ENCODE measurements around the gene XG.
"Not testable (repeated sequence)": the region's sequence is repeated elsewhere in the genome, so short reads cannot be mapped to it uniquely, and the experiment has no call there.

XG gene

GRCh38 chrX:2780472-2781225, 28.8 kb downstream of the XG start:
- not testable (repeated sequence) for DNase-seq (ENCODE audit: low read depth)

DNA sequence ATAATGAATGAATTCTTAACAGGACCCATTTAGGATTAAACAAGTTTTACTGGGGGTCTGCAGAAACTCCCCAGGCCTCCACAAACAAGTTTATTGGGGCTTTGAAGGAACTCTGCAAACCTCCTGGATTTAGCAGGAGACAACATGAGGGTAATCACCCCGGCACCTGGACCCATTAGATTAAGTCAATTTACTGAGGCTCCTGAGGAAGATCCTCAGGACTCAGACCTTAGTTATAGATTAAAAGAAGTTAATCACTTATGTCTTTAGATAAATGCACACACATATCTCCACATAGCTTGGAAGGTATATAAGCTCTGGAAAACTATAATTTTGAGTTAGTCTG, 29.4 kb downstream of the XG start:
- no peak for DNase-seq (ENCODE audit: low read depth)

- DNase-seq (ENCODE audit: low read depth), result no peak
These were observed 29.9 kb downstream of the XG start for GRCh38 chrX:2781698-2782097.

GRCh38 chrX:2782171-2782570, 30.3 kb downstream of the XG start:
- DNase-seq (ENCODE audit: low read depth), result no peak

DNA sequence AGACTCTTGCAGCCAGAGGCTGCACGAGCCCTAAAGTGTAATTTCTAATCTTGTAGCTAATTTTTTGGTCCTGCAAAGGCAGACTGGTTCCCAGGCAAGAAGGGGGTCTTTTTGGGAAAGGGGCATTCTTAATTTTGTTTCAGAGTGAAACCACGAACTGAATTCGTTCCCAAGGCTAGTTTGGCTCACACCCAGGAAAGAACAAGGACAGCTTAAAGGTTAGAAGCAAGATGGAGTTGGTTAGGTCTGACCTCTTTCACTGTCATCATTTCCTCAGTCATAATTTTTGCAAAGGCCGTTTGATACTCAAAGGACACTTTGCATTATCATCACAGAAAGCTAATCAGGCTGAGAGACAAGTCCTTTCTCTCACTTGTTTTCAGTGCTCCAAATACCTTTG, 30.9 kb downstream of the XG start:
- no peak for DNase-seq (ENCODE audit: low read depth)

DNA sequence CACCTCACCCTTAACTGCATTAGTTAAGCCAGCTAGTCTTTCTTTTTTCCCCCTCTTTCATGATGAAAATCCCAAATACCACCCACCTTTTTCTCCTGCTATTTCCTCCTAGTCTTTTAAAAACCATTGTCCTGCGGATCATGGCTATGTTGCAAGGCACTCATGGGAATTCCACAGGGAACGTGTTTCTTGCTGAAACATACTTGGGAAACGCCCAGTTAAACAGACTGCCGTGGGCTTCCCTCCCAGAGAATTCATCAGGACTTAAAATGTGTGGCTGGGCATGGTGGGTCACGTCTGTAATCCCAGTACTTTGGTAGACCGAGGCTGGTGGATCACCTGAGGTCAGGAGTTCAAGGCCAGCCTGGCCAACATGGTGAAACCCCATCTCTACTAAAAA, 32.2 kb downstream of the XG start:
- DNase-seq (ENCODE audit: low read depth), result no peak

DNA sequence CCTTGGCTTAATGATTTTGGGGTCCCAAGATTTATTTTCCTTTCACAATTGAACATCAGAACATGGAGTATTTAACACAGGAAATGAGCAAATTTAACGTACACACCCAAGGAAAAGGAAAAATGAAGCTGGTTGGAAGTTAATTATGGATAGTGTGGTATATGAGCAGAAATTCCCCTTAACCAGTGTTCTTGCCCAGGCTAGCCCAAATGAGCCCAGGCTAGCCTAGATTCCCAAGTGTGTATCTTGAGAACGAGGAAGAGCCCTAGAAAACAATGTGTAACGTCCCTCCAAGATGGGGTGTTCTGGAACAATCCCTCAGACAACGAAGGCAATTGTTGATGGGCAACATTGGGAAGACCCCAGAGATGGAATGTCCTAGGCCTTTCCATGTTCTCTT, 33.7 kb downstream of the XG start:
- no peak for DNase-seq (ENCODE audit: low read depth)

GRCh38 chrX:2788980-2789379, 37.1 kb downstream of the XG start:
- DNase-seq (ENCODE audit: low read depth), result no peak

GRCh38 chrX:2789569-2789968, 37.7 kb downstream of the XG start:
- no peak for DNase-seq (ENCODE audit: low read depth)

DNA sequence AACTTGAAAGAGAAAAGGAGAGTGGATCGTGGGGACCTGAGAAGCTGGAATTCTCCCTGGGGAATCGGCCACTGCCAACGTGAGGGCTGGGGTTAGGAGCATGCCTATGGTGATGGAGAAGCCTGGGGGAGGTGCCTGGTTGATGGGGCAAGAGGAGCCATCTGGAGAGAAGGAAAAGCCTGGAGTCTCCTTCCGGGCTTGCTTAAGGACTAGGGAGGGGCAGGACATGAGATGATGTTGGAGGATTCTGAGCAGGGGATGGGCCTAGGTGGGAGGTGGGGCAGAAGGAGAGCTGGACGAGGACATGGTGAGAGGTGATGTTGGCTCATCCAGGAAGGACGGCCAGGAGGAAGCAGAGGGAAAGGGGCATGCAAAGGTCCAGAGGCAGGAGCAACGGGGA, 41.9 kb downstream of the XG start:
- no peak for DNase-seq (ENCODE audit: low read depth)

DNA sequence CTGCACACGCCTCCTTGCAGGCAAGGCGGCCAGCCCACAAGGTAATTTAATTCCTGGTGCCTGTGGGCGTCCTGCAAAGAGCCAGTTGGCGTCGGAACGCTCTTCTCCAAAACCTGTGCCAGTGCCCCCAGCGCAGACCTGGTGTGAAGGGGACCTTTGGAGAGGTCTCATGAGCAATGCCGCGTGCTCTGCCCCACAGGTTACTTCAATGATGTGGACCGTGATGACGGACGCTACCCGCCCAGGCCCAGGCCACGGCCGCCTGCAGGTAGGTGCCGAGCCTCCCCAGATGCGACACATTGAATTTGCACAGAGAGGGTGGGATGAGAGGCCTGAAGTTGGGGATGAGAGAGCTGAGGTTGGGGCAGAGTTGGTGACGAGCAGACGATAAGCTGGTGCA, 42.5 kb downstream of the XG start:
- DNase-seq (ENCODE audit: low read depth), result no peak

DNA sequence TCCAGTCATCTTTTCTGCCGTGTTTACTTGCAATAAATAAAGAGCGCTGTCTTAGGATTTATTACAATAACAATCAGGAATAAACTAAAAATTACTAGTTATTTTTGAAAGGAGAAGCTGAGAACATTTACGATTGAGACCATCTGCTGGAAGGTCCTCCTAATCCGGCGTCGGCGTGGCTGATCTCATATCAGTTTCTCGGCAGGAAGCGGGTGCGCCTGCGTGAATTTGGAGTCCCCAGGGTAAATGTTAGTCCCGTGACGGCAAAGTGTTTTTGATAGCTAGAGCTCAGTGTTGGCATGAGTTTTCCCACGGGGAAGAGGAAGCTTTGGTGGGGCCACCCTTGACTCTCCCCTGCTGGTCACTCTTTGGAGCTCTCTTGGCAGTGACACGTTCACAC, 45.0 kb downstream of the XG start:
- not testable (repeated sequence) for DNase-seq (ENCODE audit: low read depth)

DNA sequence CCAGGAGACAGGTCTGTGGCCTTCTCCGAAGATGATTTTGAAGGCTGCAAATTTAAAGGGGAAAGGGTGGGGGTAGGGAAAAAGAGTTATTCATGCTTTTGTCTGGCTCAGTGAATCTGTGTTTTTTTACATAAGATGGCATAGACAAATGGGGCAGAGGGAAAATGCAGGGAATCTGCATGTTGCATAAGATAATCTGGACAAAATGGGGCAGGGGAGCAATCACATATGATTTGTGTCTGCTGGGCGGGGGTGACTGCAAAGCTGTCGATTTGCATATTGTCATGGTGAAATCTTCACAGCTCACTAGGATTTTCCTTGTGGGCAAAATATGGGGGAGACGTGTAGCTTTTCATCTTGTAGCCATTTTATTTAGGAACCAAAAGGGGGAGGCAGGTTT, 47.5 kb downstream of the XG start:
- no peak for DNase-seq (ENCODE audit: low read depth)

- DNase-seq (ENCODE audit: low read depth), result not testable (repeated sequence)
These were observed 48.1 kb downstream of the XG start for GRCh38 chrX:2799980-2800379.

- DNase-seq (ENCODE audit: low read depth), result no peak
These were observed 49.4 kb downstream of the XG start for GRCh38 chrX:2801223-2801622.

DNA sequence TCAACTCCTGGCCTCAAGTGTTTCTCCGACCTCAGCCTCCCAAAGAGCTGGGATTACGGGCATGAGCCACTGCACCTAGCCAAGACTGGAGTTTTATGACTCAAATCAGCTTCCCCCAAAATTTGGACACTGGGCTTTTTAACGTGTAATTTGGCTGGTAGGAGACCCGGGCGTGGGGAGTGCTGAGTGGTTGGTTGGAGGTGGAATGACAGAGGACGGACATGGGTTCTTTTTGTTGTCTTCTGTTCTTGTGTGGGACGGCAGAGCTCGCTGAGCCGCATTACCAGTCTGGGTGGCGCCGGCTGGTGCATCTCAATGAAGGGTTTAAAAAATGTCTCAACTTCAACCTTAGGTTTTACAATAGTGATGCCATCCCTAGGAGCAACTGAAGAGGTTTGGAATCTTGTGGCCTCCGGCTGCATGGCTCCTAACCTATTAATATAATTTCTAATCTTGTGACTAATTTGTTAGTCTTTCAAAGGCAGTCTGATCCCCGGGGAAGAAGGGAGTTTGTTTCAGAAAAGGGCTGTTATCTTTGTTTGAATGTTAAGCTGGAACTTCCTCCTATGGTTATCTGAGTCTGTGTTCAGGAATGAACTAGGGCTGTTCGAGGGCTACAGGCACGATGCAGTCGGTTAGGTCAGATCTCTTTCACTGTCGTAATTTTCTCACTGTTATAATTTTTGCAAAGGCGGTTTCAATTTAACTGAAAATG, 50.7 kb downstream of the XG start:
- DNase-seq (ENCODE audit: low read depth), result not testable (repeated sequence)

DNA sequence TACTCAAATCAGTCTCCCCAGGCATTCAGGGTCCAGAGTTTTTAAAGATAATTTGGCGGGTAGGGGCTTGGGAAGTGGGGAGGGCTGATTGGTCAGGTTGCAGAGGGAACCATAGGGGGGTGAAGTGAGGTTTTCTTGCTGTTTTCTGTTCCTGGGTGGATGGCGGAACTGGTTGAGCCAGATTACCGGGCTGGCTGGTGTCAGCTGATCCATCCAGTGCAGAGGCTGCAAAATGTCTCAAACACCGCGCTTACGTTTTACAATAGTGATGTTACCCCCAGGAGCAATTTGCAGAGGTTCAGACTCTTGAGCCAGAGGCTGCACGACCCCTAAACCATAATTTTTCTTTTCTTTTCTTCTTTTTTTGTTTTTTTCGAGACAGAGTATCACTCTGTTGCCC, 51.6 kb downstream of the XG start:
- DNase-seq (ENCODE audit: low read depth), result not testable (repeated sequence)

- not testable (repeated sequence) for DNase-seq (ENCODE audit: low read depth)
These were observed 52.4 kb downstream of the XG start for GRCh38 chrX:2804106-2804843.

GRCh38 chrX:2804858-2805257, 53.0 kb downstream of the XG start:
- DNase-seq (ENCODE audit: low read depth), result not testable (repeated sequence)

- DNase-seq (ENCODE audit: low read depth), result no peak
These were observed 59.4 kb downstream of the XG start for GRCh38 chrX:2811271-2811670.

DNA sequence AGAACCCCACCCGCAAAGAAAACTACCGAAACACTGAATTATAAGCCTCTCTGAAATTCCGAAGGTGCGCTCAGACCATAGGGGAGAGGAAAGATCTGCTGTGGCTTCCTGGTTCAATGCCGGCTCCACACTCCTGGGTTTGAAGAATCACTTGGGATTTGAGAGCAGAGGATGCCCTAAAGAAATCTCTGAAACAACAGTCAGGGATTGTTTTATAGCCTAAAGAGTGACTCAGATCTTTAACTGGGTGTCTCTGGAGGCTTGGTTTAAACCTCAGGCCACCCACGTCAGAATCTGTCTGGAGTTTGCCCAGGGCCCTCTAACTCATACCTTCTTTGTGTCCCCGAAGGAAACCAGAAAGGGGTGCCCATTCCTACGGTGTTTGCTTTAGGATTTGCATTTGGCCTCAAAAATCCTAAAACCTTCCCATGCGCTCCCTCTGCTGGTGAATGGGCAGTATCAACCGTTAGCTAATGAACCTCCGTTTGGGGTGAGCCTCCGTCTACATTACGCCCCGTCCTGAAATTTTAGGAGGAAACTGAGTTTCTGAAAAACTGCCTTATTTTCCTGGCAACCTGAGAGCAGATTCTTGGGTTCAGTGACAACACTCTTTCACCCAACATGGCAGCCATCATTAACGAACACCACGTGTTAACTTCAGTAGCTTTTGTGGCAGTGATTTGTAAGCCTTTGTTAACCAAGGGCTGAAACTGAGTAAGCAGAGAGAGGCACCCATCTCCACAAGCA, 60.5 kb downstream of the XG start:
- DNase-seq (ENCODE audit: low read depth), result not testable (repeated sequence)

- DNase-seq (ENCODE audit: low read depth), result no peak
These were observed 65.2 kb downstream of the XG start for GRCh38 chrX:2817036-2817435.

Measured in T-helper 22 cell (primary cell).